HepG2 (cell line): Measurements from ENCODE around the gene PHACTR3. TPM values are rescaled to one million over a fixed set of nuclear protein-coding genes. Genes with fewer than 3 reads are reported as not detected.

Experiments used
- ATAC-seq: fragments of 200-7000 bp; cut with Tn5 transposase; 3 replicates; pipeline ENCODE4 v1.9.1; 2020; ENCODE audit warnings: mild to moderate bottlenecking, moderate library complexity
- BruUV-seq: library from RNA; stranded (reverse); fragments of 400-500 nt; replicated peaks from 2 replicates; lab custom pipeline; 2021; lab: Mats Ljungman, UMichigan
- CTCF ChIA-PET: fragments of 300-600 bp; formaldehyde crosslinking; extraction: SDS; loops from one replicate; lab custom pipeline; 2021; ENCODE audit warnings: low total read pairs, inconsistent platforms, low intra/inter-chr PET ratio; lab: Yijun Ruan, JAX
- POLR2A ChIA-PET: fragments of 350-600 bp; sonication (Branson Sonifier 250); formaldehyde crosslinking; loops from one replicate; lab custom pipeline; 2020; ENCODE audit warnings: antibody characterized with exemption, inconsistent platforms; lab: Yijun Ruan, JAX
- DNase-seq: peaks from one replicate; pipeline ENCODE4 v3.0.0-alpha.2; 2015; ENCODE audit warnings: low spot score
- FAIRE-seq: peaks from 3 replicates; lab custom pipeline; 2011; peaks lifted over from hg19 to GRCh38; lab: Jason Lieb, UNC
- H2AFZ ChIP-seq: one replicate; pipeline ENCODE4 v1.6.1; 2011; ENCODE audit warnings: low read length, inconsistent platforms
- H3K27ac ChIP-seq: fragments of 300-600 bp; 3 replicates; pipeline ENCODE4 v1.8.0; 2011; ENCODE audit warnings: mixed run types, mild to moderate bottlenecking, mixed read lengths, low read length, inconsistent platforms; ENCODE audit not compliant: insufficient read depth; ENCODE audit errors: extremely low read length
- H3K27me3 ChIP-seq, 2 experiments: fragments of 200-600 bp in 1 of 2; 2 replicates in 1 of 2; 3 replicates in 1 of 2; pipeline versions ENCODE4 v1.6.0 to v1.8.0; 2011; ENCODE audit warnings: low read length in 2 of 2, mild to moderate bottlenecking in 2 of 2, moderate library complexity in 2 of 2, inconsistent platforms in 1 of 2; ENCODE audit not compliant: insufficient read depth in 2 of 2, control insufficient read depth in 1 of 2
- H3K36me3 ChIP-seq, 2 experiments: fragments of 200-600 bp in 1 of 2; replicated peaks in 1 of 2; 2 replicates in 1 of 2; 3 replicates in 1 of 2; pipeline versions ENCODE4 v1.5.1 to v1.8.0; 2011; ENCODE audit warnings: low read length in 2 of 2, inconsistent platforms in 1 of 2; ENCODE audit not compliant: insufficient read depth in 2 of 2, control insufficient read depth in 1 of 2
- H3K4me1 ChIP-seq: 2 replicates; pipeline ENCODE4 v1.5.1; 2012; ENCODE audit warnings: low read length, inconsistent platforms; ENCODE audit not compliant: insufficient read depth
- H3K4me2 ChIP-seq: 2 replicates; pipeline ENCODE4 v1.6.0; 2011; ENCODE audit warnings: low read depth, low read length, inconsistent platforms
- H3K4me3 ChIP-seq, 3 experiments: fragments of 200-600 bp in 1 of 3; sonication (generic), shearing (Covaris generic) in 1 of 3; replicated peaks in 1 of 3; 2 replicates each; pipeline ENCODE4 v1.5.1; 2011 to 2016; ENCODE audit warnings: low read length in 3 of 3, inconsistent platforms in 2 of 3, low read depth in 2 of 3, mild to moderate bottlenecking in 2 of 3, control low read depth in 1 of 3, mixed read lengths in 1 of 3; ENCODE audit not compliant: insufficient read depth in 1 of 3
- H3K79me2 ChIP-seq: one replicate; pipeline ENCODE4 v1.6.1; 2011; ENCODE audit warnings: low read length, inconsistent platforms; ENCODE audit not compliant: insufficient read depth
- H3K9ac ChIP-seq: 2 replicates; pipeline ENCODE4 v1.6.0; 2011; ENCODE audit warnings: mild to moderate bottlenecking, low read depth, low read length, inconsistent platforms; ENCODE audit not compliant: insufficient read depth
- H3K9me3 ChIP-seq: 2 replicates; pipeline ENCODE4 v1.5.1; 2012; ENCODE audit warnings: mild to moderate bottlenecking, low read length
- H4K20me1 ChIP-seq: 2 replicates; pipeline ENCODE4 v1.6.0; 2011; ENCODE audit warnings: inconsistent platforms, mild to moderate bottlenecking, low read length, moderate library complexity; ENCODE audit not compliant: insufficient read depth
- ARID5B ChIP-seq: IDR thresholded peaks from 2 replicates; pipeline ENCODE4 v1.4.0; 2020; ENCODE audit warnings: mild to moderate bottlenecking, missing genetic modification reagents
- CBX5 ChIP-seq: sonication (generic); formaldehyde crosslinking; IDR thresholded peaks from 2 replicates; pipeline ENCODE4 v1.4.0; 2020; ENCODE audit warnings: missing genetic modification reagents, borderline replicate concordance
- EP300 ChIP-seq, 3 experiments: sonication (generic) in 1 of 3; formaldehyde crosslinking in 1 of 3; IDR thresholded peaks; 2 replicates each; pipeline versions ENCODE4 v1.5.1 to v1.6.1; 2011 to 2020; ENCODE audit warnings: low read depth in 2 of 3, low read length in 2 of 3, borderline replicate concordance in 1 of 3, improper control_type of control experiment in 1 of 3, mild to moderate bottlenecking in 1 of 3, missing genetic modification reagents in 1 of 3, moderate library complexity in 1 of 3
- MEIS2 ChIP-seq: sonication (generic); formaldehyde crosslinking; IDR thresholded peaks from 2 replicates; pipeline ENCODE4 v1.9.0; 2021; ENCODE audit warnings: mild to moderate bottlenecking, missing genetic modification reagents
- NCOR1 ChIP-seq: fragments of 200-600 bp; sonication (generic); IDR thresholded peaks from 2 replicates; pipeline ENCODE4 v1.7.0; 2017; ENCODE audit warnings: antibody characterized with exemption, low read length, borderline replicate concordance
- ZFYVE20 ChIP-seq: sonication (generic); formaldehyde crosslinking; IDR thresholded peaks from 2 replicates; pipeline ENCODE4 v1.8.0; 2023; ENCODE audit warnings: low read depth, mild to moderate bottlenecking, moderate library complexity, missing genetic modification reagents, borderline replicate concordance
- ZNF292 ChIP-seq: sonication (generic); formaldehyde crosslinking; IDR thresholded peaks from 2 replicates; pipeline ENCODE4 v1.8.1; 2022; ENCODE audit warnings: mild to moderate bottlenecking, low read depth, missing genetic modification reagents, borderline replicate concordance
- ZNF615 ChIP-seq: sonication (generic); formaldehyde crosslinking; IDR thresholded peaks from 2 replicates; pipeline ENCODE4 v1.5.0; 2020; ENCODE audit warnings: mild to moderate bottlenecking, missing genetic modification reagents, borderline replicate concordance
- WGBS: methylation state at CpG from one replicate; pipeline ENCODE4 v1.1.6; 2017; ENCODE audit warnings: low lambda C conversion rate; 5-methylcytosine and 5-hydroxymethylcytosine counted together
- in situ Hi-C: cut with HindIII; loops from 2 replicates; pipeline ENCODE4 v1.10.0; 2017; ENCODE audit warnings: low pct_unique_long_range_greater_than_20kb; ENCODE audit not compliant: extremely low pct_ligation_motif_present
- intact Hi-C: fragments of 100-400 bp; cut with micrococcal nuclease; formaldehyde crosslinking; loops from one replicate; pipeline ENCODE4 v1.10.0; 2022; ENCODE audit not compliant: unreplicated experiment
- polyA plus RNA-seq, 8 experiments: library from polyadenylated mRNA; depleted of rRNA in 3 of 8; stranded (reverse) in 7 of 8; unstranded in 1 of 8; fragments of >200 nt; fragmentation: Illumina TruSeq in 4 of 8; extraction: Trizol in 4 of 8; gene quantifications; 2 replicates each; pipeline versions ENCODE4 v1.2.1 to v1.2.3, GENCODE V29; 2011 to 2016; ENCODE audit warnings: low read depth in 4 of 8, missing spikeins in 1 of 8, mixed read lengths in 1 of 8; ENCODE audit not compliant: insufficient read depth in 1 of 8
- total RNA-seq, 5 experiments: library from RNA; depleted of rRNA; stranded (reverse); fragments of >200 nt; fragmentation: Illumina TruSeq; extraction: Trizol; gene quantifications; 2 replicates each; pipeline ENCODE4 v1.2.3, GENCODE V29; 2016; ENCODE audit warnings: low read depth in 1 of 5
- TF ChIP-seq, protein P1 (sequence below): sonication (generic); formaldehyde crosslinking; IDR thresholded peaks from 2 replicates; pipeline ENCODE4 v1.5.0; 2020; ENCODE audit warnings: missing genetic modification reagents

PHACTR3 gene
- total and polyA plus RNA-seq, 2 of the 13 experiments (the other 11 are each of a cell fraction or from before 2014, with no cell fraction given): not detected

- TF ChIP-seq EP300 (IDR thresholded peaks at IDR 0.05; ENCODE audit: low read depth in 2 of 2, low read length in 2 of 2) (no peak), EP300 (CRISPR knock-in tag; IDR thresholded peaks at IDR 0.05; ENCODE audit: borderline replicate concordance) (no peak), NCOR1 (no peak), CBX5 (CRISPR knock-in tag) (no peak), ARID5B (no peak), MEIS2 (CRISPR knock-in tag) (no peak), ZFYVE20 (CRISPR knock-in tag) (no peak), ZNF292 (CRISPR knock-in tag) (no peak), ZNF615 (CRISPR knock-in tag) (no peak)
- TF ChIP-seq, protein P1, sequence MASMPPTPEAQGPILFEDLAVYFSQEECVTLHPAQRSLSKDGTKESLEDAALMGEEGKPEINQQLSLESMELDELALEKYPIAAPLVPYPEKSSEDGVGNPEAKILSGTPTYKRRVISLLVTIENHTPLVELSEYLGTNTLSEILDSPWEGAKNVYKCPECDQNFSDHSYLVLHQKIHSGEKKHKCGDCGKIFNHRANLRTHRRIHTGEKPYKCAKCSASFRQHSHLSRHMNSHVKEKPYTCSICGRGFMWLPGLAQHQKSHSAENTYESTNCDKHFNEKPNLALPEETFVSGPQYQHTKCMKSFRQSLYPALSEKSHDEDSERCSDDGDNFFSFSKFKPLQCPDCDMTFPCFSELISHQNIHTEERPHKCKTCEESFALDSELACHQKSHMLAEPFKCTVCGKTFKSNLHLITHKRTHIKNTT (CRISPR knock-in tag): no peak
- no peak for ATAC-seq
- Histone ChIP-seq H3K4me1 (no peaks in the 10 kb centered on the region), H4K20me1 (no peaks in the 10 kb centered on the region), H3K27ac (no peak overlapping the region), H2AFZ (no peak overlapping the region), H3K4me2 (no peak overlapping the region), H3K36me3 (no peaks in the 10 kb centered on the region), H3K27me3 (peaks cover under 1 to 15% of the 10 kb centered on the region in 2 experiments; a peak in 2 of 5 replicates), H3K4me3 (no peak overlapping the region), H3K9me3 (no peaks in the 10 kb centered on the region), H3K9ac (no peak overlapping the region), H3K79me2 (no peaks in the 10 kb centered on the region)
- intact Hi-C loops: no loop called here
- POLR2A ChIA-PET: no interaction called here
- WGBS: 0% methylated on average over 2 of the region's 3 CpGs
- in situ Hi-C loops: no loop called here
- CTCF ChIA-PET: no interaction called here
- BruUV-seq: no TSS peak
- DNase-seq: no peak
- no peak for FAIRE-seq
These were observed 32.5 kb downstream of the PHACTR3 start for GRCh38 chr20:59636766-59637370.
